ENCODE results near the gene PRCC.

Gene PRCC

GRCh38 chr1:156801409-156802121, 34.2 kb downstream of the PRCC start:
- FAIRE-seq, result peak; percentile 92

GRCh38 chr1:156802421-156802935, 35.1 kb downstream of the PRCC start:
- no peak for FAIRE-seq

- FAIRE-seq, result no peak
Observed at GRCh38 chr1:156803086-156803851, 35.9 kb downstream of the PRCC start.

GRCh38 chr1:156804026-156804425, 36.7 kb downstream of the PRCC start:
- FAIRE-seq, result no peak

GRCh38 chr1:156804572-156805243, 37.4 kb downstream of the PRCC start:
- no peak for FAIRE-seq

- FAIRE-seq, result peak; percentile 13
Observed at GRCh38 chr1:156805766-156806511, 38.6 kb downstream of the PRCC start.

- FAIRE-seq, result no peak
Observed at GRCh38 chr1:156806512-156807440, 39.4 kb downstream of the PRCC start.

- FAIRE-seq, result no peak
Observed at GRCh38 chr1:156807627-156808026, 40.3 kb downstream of the PRCC start.

GRCh38 chr1:156808186-156809030, 41.1 kb downstream of the PRCC start:
- no peak for FAIRE-seq

GRCh38 chr1:156809281-156809680, 41.9 kb downstream of the PRCC start:
- no peak for FAIRE-seq

- no peak for FAIRE-seq
Observed at GRCh38 chr1:156809711-156810366, 42.5 kb downstream of the PRCC start.

GRCh38 chr1:156811168-156811567, 43.8 kb downstream of the PRCC start:
- no peak for FAIRE-seq

- no peak for FAIRE-seq
Observed at GRCh38 chr1:156812293-156812990, 45.1 kb downstream of the PRCC start.

GRCh38 chr1:156813298-156813697, 46.0 kb downstream of the PRCC start:
- no peak for FAIRE-seq

- FAIRE-seq, result no peak
Observed at GRCh38 chr1:156813750-156814570, 46.6 kb downstream of the PRCC start.

- FAIRE-seq, result no peak
Observed at GRCh38 chr1:156814571-156815260, 47.4 kb downstream of the PRCC start.

- FAIRE-seq, result no peak
Observed at GRCh38 chr1:156815307-156815826, 48.0 kb downstream of the PRCC start.

- no peak for FAIRE-seq
Observed at GRCh38 chr1:156815961-156816422, 48.7 kb downstream of the PRCC start.

Measured in G401.6 (cell line).